Effector memory CD4-positive, alpha-beta T cell (primary cell): ENCODE data around the gene TREX2.

Source experiments
- DNase-seq, 3 donors: peaks; one replicate each; pipeline ENCODE4 v3.0.0-alpha.2; 2020
- H3K27ac ChIP-seq: 2 replicates; pipeline ENCODE4 v1.7.0; 2013; ENCODE audit warnings: mild to moderate bottlenecking, low read length, moderate library complexity; ENCODE audit not compliant: insufficient read depth, poor library complexity, severe bottlenecking
- H3K27me3 ChIP-seq: replicated peaks from 2 replicates; pipeline ENCODE4 v1.7.0; 2013; ENCODE audit warnings: mild to moderate bottlenecking, low read length; ENCODE audit not compliant: insufficient read depth, control insufficient read depth, poor library complexity, severe bottlenecking
- H3K36me3 ChIP-seq: 2 replicates; pipeline ENCODE4 v1.7.0; 2013; ENCODE audit warnings: mild to moderate bottlenecking, low read length, moderate library complexity; ENCODE audit not compliant: control insufficient read depth, insufficient read depth
- H3K4me1 ChIP-seq: 2 replicates; pipeline ENCODE4 v1.7.0; 2013; ENCODE audit warnings: low read length, mild to moderate bottlenecking; ENCODE audit not compliant: control insufficient read depth, insufficient read depth, poor library complexity, severe bottlenecking
- H3K4me3 ChIP-seq: 2 replicates; pipeline ENCODE4 v1.7.0; 2013; ENCODE audit warnings: low read length, low read depth, mild to moderate bottlenecking; ENCODE audit not compliant: insufficient read depth, poor library complexity, severe bottlenecking
- H3K9me3 ChIP-seq: 2 replicates; pipeline ENCODE4 v1.7.0; 2013; ENCODE audit warnings: mild to moderate bottlenecking, low read length, moderate library complexity; ENCODE audit not compliant: control insufficient read depth
- total RNA-seq, 3 donors: gene quantifications; one replicate each; lab custom pipeline; 2026; lab: John Stamatoyannopoulos, UW

TREX2 gene, protein sequence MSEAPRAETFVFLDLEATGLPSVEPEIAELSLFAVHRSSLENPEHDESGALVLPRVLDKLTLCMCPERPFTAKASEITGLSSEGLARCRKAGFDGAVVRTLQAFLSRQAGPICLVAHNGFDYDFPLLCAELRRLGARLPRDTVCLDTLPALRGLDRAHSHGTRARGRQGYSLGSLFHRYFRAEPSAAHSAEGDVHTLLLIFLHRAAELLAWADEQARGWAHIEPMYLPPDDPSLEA
- total RNA-seq = 0.97 to 2.6 (median 1.2) reads per million in 3 donors

DNA sequence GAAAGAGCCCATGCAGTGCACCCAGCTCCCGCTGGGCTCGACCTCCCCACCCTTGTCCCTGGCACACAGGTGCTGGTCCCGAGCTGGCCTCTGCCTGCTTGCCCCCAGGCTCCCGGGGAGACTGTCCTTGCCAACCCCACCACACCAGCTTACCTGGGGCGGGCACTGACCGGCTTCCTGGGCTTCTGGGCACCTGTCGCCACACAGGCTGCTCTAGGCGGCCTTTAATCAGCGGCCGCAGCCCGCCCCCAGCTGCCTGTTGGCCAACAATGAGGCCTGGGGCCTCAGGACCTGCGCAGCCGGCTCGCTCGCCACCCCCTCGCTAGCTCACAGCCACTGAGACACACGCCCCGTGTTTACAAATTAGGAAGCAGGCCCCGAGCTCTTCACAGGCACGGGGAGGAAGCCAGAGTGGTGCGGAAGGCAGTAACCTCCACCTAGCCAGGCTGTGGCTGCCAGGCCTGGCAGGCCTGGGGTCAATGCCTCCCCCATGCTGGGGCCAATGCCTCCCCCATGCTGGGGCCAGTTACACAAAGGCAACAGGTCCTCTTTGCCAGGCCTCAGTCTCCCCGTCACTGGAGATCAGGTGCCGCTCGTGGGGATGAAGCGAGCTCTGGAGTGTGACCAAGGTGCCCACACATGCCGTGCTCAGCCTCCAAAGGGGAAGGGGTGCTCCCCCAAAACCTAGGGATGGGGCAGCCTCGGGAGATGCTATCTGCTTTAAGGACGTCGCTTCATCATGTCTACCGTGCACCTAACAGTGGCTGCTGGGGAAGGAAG is at the start of gene TREX2:
Gene TREX2 (minus strand): TSS at position 201 of the 780 bp plus-strand sequence. CDS start 626 bp downstream, outside the sequence.
- Histone ChIP-seq H3K27ac (no peak within 1 kb of the TSS), H3K27me3 (no peaks in the 10 kb centered on the region), H3K36me3 (no peaks in the 10 kb centered on the region), H3K4me3 (no peak within 1 kb of the TSS), H3K4me1 (no peaks in the 10 kb centered on the region), H3K9me3 (no peaks in the 10 kb centered on the region)
- DNase-seq = no peak

DNA sequence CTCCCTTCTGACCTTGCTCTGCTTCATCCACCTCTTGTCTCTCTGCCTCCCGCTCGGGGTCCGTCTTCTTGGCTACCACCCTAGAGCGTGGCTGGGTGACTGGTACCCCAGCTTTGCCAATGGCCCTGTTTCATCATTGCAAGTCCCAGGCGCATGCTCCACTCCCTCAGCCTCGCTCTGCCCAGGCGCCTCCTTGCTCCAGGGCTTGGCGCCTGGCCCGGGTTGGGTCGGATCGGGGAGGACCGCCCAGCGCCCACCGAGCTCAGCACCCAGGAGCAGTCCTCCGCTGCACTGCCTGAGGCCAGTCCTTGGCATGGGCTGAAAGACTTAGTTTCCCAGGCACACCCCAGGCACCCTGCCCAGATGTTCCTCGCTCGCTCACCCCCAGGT is 49.5 kb upstream of the TREX2 start:
- Histone ChIP-seq H3K4me3 (no peak overlapping the region), H3K9me3 (no peaks in the 10 kb centered on the region)

DNA sequence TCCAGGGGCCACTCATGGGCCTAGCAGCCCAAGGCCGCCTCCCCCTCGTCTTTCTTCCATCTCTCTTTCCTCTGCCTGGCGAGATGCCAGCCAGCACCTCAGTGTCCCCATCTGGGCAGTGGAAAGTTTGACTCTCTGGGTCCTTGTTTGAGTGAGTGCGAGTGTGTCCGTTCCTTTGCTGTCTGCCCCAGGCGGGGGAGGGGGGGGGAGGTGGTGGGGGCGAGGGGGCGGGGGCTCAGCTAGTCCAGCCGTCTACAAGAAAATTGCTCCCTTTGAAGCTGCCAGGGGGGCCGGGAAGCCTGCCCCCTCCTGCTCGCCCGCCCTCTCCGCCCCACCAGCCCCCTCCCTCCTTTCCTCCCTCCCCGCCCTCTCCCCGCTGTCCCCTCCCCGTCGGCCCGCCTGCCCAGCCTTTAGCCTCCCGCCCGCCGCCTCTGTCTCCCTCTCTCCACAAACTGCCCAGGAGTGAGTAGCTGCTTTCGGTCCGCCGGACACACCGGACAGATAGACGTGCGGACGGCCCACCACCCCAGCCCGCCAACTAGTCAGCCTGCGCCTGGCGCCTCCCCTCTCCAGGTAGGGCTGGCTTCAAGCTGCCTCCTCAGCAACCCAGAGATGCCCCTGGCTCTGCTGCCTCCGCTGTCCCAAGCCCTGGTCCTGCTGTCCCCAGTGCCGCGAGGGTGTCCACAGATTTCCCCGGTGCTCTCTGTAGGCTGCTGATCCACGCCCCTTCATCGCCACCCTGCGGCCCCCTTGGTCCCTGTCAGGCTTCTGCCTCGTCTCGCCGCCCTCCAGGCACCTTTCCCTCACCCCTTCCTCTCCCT is 48.9 kb upstream of the TREX2 start, which contains the start of gene BGN:
Gene BGN (plus strand): TSS at position 440 of the 821 bp plus-strand sequence. CDS start 9,652 bp downstream, outside the sequence.
- no peak for DNase-seq
- H3K9me3 ChIP-seq = no peaks in the 10 kb centered on the region
- H3K27ac ChIP-seq = no peak within 1 kb of the TSS
- no peaks in the 10 kb centered on the region for H3K27me3 ChIP-seq
- no peaks in the 10 kb centered on the region for H3K4me1 ChIP-seq
- H3K4me3 ChIP-seq = no peak within 1 kb of the TSS
- H3K36me3 ChIP-seq = no peaks in the 10 kb centered on the region

More for the DNA sequence above, 49.5 kb upstream of the TREX2 start:
- DNase-seq = no peak
- Histone ChIP-seq H3K36me3 (no peaks in the 10 kb centered on the region), H3K27me3 (no peaks in the 10 kb centered on the region), H3K4me1 (no peaks in the 10 kb centered on the region), H3K27ac (no peak overlapping the region)

DNA sequence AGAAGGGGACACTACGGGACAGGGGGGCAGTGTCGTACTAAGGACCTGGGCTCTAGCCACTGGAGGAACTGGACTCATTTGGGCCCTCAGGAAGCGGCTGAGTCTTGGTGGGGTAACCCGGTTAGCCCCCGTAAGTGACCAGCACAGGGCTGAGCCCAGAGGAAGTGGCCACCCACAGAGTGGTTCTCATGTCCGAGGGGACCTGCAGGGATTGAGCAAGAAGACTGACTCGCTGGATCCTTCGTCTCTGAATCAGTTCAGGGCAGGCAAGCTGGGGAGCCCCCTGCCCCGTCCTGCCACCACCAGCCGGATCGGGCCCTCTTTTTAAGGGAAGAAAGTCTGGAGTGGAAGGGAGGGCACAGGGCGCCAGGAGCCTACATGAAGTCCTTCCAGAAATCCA is 48.2 kb upstream of the TREX2 start:
- DNase-seq = no peak
- no peaks in the 10 kb centered on the region for H3K4me1 ChIP-seq
- H3K4me3 ChIP-seq = no peak overlapping the region
- H3K36me3 ChIP-seq = no peaks in the 10 kb centered on the region
- no peaks in the 10 kb centered on the region for H3K9me3 ChIP-seq
- H3K27me3 ChIP-seq = no peaks in the 10 kb centered on the region
- H3K27ac ChIP-seq = no peak overlapping the region

DNA sequence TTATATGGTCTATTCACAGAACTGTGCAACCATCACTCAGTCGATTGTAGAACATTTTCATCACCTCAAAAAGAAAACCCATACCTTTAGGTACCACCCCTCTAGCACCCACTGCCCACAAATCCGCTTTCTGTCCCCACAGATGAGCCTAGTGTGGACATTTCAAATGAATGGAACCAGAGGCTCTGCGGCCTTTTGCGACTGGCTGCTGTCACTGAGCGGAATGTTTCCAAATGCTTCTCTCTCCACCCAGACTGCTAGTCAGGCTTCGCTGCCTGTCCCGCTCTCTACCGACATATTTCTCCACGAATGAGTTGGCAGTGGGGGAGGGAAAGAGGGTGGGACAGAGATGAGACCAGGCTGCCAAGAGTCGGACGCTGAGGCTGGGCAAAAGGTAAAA is 47.2 kb upstream of the TREX2 start:
- no peak for DNase-seq
- no peak overlapping the region for H3K27ac ChIP-seq
- no peaks in the 10 kb centered on the region for H3K4me1 ChIP-seq
- no peaks in the 10 kb centered on the region for H3K27me3 ChIP-seq
- no peaks in the 10 kb centered on the region for H3K36me3 ChIP-seq
- no peak overlapping the region for H3K4me3 ChIP-seq
- no peaks in the 10 kb centered on the region for H3K9me3 ChIP-seq

DNA sequence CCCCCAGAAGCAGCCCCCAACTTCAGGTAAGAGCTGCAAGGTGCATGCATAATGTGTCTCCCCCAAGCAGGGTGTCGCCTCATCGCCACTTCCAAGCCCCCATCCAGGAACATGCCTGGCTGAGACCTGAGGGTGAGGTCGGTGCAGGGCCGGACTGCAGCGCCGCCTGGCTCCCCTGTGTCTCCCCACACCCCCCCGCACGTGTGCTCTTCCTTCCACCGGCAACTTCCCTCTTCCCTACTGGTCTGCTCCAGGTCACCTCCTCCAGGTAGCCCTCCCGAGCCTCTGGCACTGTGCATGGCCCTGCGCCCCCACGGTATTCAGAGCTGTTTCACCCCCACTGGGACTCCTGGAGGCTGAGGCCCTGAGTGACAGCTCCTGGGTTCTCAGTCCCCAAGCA is 46.7 kb upstream of the TREX2 start:
- Histone ChIP-seq H3K4me1 (no peaks in the 10 kb centered on the region), H3K4me3 (no peak overlapping the region), H3K36me3 (no peaks in the 10 kb centered on the region), H3K9me3 (no peaks in the 10 kb centered on the region), H3K27me3 (no peaks in the 10 kb centered on the region), H3K27ac (no peak overlapping the region)
- no peak for DNase-seq

DNA sequence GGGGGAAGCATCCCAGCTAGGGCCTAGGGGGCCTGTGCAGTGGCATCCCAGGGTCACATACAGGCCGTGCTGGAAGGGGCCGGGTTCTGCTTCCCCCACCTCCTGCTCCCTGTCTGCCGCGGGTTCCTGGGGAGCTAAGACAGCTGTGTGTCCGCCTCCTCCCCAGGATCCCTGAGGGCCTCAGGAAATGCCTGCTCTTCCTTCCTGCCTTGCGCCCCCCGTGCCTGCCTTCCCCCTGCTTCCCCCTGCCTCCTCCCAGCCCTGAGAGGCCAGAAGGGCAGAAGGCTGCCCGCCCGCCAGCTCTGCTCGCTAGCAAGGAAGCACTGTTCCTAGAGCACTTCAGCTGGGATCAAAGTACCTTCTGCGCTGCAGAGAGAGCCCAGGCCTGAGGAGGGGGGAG is 46.1 kb upstream of the TREX2 start:
- no peaks in the 10 kb centered on the region for H3K36me3 ChIP-seq
- H3K9me3 ChIP-seq = no peaks in the 10 kb centered on the region
- no peaks in the 10 kb centered on the region for H3K27me3 ChIP-seq
- no peaks in the 10 kb centered on the region for H3K4me1 ChIP-seq
- no peak overlapping the region for H3K4me3 ChIP-seq
- no peak overlapping the region for H3K27ac ChIP-seq
- no peak for DNase-seq

DNA sequence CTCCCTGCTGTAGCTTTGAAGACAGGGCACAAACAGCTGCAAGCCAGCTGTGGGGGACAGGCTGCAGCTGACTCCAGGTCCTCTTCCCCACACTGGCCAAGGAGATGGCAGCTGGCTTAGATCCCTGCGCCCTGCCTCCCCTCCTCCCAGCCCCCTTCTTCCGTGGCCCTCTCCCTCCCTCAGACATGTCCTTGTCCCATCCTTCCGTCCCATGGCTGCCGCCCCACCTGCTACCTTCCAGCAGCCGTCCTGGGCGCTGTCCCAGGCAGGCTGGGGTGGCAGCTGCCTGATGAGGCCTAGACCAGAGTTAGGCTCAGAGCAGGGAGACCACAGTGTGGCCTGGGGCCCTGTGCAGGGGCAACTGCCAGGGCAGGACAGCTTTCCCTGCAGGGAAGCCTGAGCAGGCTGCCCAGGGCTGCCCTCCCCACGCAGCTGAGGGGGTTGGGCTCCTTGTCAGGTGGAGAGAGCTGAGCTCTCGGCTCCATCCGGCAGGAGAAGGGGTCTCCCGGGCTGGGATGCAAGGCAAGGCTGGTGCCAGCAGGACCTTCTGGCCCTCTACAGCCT is 45.6 kb upstream of the TREX2 start:
- no peaks in the 10 kb centered on the region for H3K9me3 ChIP-seq
- H3K27me3 ChIP-seq = no peaks in the 10 kb centered on the region
- H3K4me1 ChIP-seq = no peaks in the 10 kb centered on the region
- DNase-seq = no peak
- H3K36me3 ChIP-seq = no peaks in the 10 kb centered on the region
- no peak overlapping the region for H3K4me3 ChIP-seq
- H3K27ac ChIP-seq = no peak overlapping the region

DNA sequence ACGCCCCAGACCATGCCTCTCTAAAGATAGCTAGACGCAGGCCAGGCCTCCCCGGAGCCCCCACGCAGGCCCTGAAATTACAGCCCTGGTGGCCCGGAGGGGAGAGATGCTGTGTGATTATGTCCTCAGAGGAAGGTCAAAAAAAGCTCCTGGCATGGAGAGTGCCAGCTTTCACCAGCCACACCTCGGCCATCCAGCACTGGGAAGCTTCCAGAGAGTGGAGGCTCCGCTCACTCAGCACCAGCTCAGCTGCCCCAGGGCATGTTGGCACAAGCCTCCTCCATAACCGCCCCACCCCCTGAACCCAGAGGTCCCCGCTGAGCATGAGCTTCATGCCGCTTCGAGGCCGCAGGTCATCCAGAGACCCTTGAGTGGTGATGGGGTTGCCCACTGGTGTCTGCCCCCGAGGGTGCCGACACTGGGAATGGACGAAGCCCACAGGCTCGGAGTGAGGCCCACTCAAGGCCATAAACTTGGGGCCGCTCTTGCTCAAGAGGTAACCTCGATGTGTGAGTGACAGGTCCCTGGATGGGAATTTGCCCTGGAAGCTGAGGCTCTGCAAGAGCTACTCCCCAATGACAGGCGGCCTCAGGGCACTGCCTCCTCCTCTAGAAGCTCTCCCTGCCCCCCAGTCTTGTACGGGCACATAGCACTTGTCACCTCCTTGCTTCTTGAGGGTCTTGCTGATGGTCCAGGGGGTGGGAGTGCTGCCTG is 44.5 kb upstream of the TREX2 start:
- DNase-seq = no peak
- H3K4me1 ChIP-seq = no peaks in the 10 kb centered on the region
- H3K9me3 ChIP-seq = no peaks in the 10 kb centered on the region
- no peak overlapping the region for H3K27ac ChIP-seq
- H3K36me3 ChIP-seq = no peaks in the 10 kb centered on the region
- no peaks in the 10 kb centered on the region for H3K27me3 ChIP-seq
- no peak overlapping the region for H3K4me3 ChIP-seq
